Measurements from ENCODE around the gene EPHB2. TPM values are rescaled to one million over a fixed set of nuclear protein-coding genes. Genes with fewer than 3 reads are reported as not detected.

EPHB2 gene
- total and polyA plus RNA-seq, 2 of the 4 experiments (the other 2 are of a cell fraction), result 52.3 to 58.8 TPM

GRCh38 chr1:22800629-22801028, 90.0 kb downstream of the EPHB2 start:
- peaks cover 6% of the 10 kb centered on the region; the same call in 1 of the 2 replicates for H3K9me1 ChIP-seq (ENCODE audit: insufficient read depth, low read length)
- no peak overlapping the region for H3K4me3 ChIP-seq (ENCODE audit: insufficient read depth, low read depth, low read length)
- H3K27me3 ChIP-seq (ENCODE audit: control insufficient read depth, insufficient read depth, low read length), result no peaks in the 10 kb centered on the region
- CTCF ChIA-PET, result no interaction called here
- peaks cover 6% of the 10 kb centered on the region for H3K36me3 ChIP-seq (ENCODE audit: control insufficient read depth, insufficient read depth, low read length)
- in situ Hi-C loops (cut with MboI; ENCODE audit: low sequenced_read_pairs), result no loop called here
- H3K14ac ChIP-seq (replicated peaks; ENCODE audit: low read depth, low read length), result no peak overlapping the region
- H2BK120ac ChIP-seq (ENCODE audit: low read depth, low read length), result no peak overlapping the region
- no peak overlapping the region for H2AK5ac ChIP-seq (ENCODE audit: low read depth, low read length)
- peaks cover 10 to 50% of the 10 kb centered on the region in 2 experiments; a peak in 3 of 4 replicates for H3K79me1 ChIP-seq (ENCODE audit: low read depth in 1 of 2, low read length in 2 of 2)
- no peak for DNase-seq
- H2BK5ac ChIP-seq (ENCODE audit: low read depth, low read length, poor library complexity, severe bottlenecking), result no peak overlapping the region
- intact Hi-C loops (cut with micrococcal nuclease), result no loop called here
- POLR2A ChIA-PET (ENCODE audit: unreplicated experiment), result no interaction called here
- no peak overlapping the region for H2BK15ac ChIP-seq (ENCODE audit: low read depth, low read length)
- H2BK20ac ChIP-seq (ENCODE audit: low read depth, low read length), result no peak overlapping the region
- peaks cover 40% of the 10 kb centered on the region for H4K20me1 ChIP-seq (ENCODE audit: insufficient read depth, low read length)
- H4K5ac ChIP-seq (ENCODE audit: low read depth, low read length), result no peak overlapping the region
- WGBS, 2 experiments (ENCODE audit: extremely low coverage in 2 of 2, insufficient read length in 1 of 2), result no CpG with 5 or more reads among the region's 8 CpGs
- dilution Hi-C loops (cut with HindIII; ENCODE audit: low sequenced_read_pairs, unreplicated experiment), result no loop called here
- H3K27ac ChIP-seq (ENCODE audit: insufficient read depth, low read length), result no peak overlapping the region
- no peak overlapping the region for H4K91ac ChIP-seq (ENCODE audit: insufficient read depth, low read depth, low read length)
- H3K56ac ChIP-seq (ENCODE audit: extremely low read depth, insufficient read depth, low read length), result no peak overlapping the region
- no peak overlapping the region for H3K4ac ChIP-seq (ENCODE audit: low read depth, low read length)
- no peak overlapping the region for H4K8ac ChIP-seq (ENCODE audit: low read depth in 2 of 2, low read length in 2 of 2)
- ATAC-seq (ENCODE audit: low read depth), result no peak
- TF ChIP-seq MAZ (IDR thresholded peaks at IDR 0.05; ENCODE audit: borderline replicate concordance, low read depth, low read length) (no peak), RAD21 (IDR thresholded peaks at IDR 0.05; ENCODE audit: low read length) (no peak), ELK1 (IDR thresholded peaks at IDR 0.05; ENCODE audit: borderline replicate concordance, low read depth, low read length) (no peak)
- H3K9me3 ChIP-seq (ENCODE audit: control insufficient read depth, insufficient read depth, low read length), result no peaks in the 10 kb centered on the region
- no peak overlapping the region for H3K18ac ChIP-seq (ENCODE audit: low read depth, low read length)
- H3K9ac ChIP-seq (ENCODE audit: low read depth, low read length), result no peak overlapping the region
- BruUV-seq (replicated peaks), result no TSS peak
- H3K23ac ChIP-seq (ENCODE audit: low read depth, low read length), result no peak overlapping the region
- no peak overlapping the region for H3K4me2 ChIP-seq (ENCODE audit: low read depth, low read length)
- no peak overlapping the region for H2AK9ac ChIP-seq (replicated peaks; ENCODE audit: low read depth, low read length, poor library complexity)
- no peak overlapping the region for H2AFZ ChIP-seq (replicated peaks; ENCODE audit: low read length, poor library complexity)
- peaks cover 3% of the 10 kb centered on the region for H3K4me1 ChIP-seq (ENCODE audit: control insufficient read depth, insufficient read depth, low read length)

All from IMR-90 (cell line).